Measurements from ENCODE around the gene STAC3. TPM values are rescaled to one million over a fixed set of nuclear protein-coding genes. Genes with fewer than 3 reads are reported as not detected.

STAC3 gene
- total RNA-seq, 2 experiments from 2014 or later: 4.1 to 4.5 TPM

- CTCF ChIA-PET: interaction anchor here (1.7 kb wide), 1 partner anchor 9 kb away, joined by 4 read pairs; no protein-coding TSS in a partner anchor
- Mint-ChIP-seq H3K27ac (no peak overlapping the region), H3K9me3 (no peaks in the 10 kb centered on the region), H3K4me1 (peaks cover 4% of the 10 kb centered on the region), H3K27me3 (no peaks in the 10 kb centered on the region), H3K36me3 (ENCODE audit: low read depth) (peaks cover 34% of the 10 kb centered on the region), H3K4me3 (no peak overlapping the region)
- DNase-seq: no peak
- POLR2A ChIA-PET: no interaction called here
Observed at GRCh38 chr12:57268264-57268663, 17.3 kb upstream of the STAC3 start.

- ChIA-PET POLR2A (no interaction called here), CTCF (interaction anchor here (0.5 to 4.7 kb wide), 4 partner anchors 37 to 308 kb away, joined by 3 to 28 read pairs (median 3); partner anchors contain the start of gene SHMT2)
- no peaks in the 10 kb centered on the region for H3K9me3 Mint-ChIP-seq
- H3K27ac Mint-ChIP-seq: no peak overlapping the region
- peaks cover 27% of the 10 kb centered on the region for H3K36me3 Mint-ChIP-seq (ENCODE audit: low read depth)
- DNase-seq: no peak
- H3K4me1 Mint-ChIP-seq: peaks cover 4% of the 10 kb centered on the region
- no peaks in the 10 kb centered on the region for H3K27me3 Mint-ChIP-seq
- no peak overlapping the region for H3K4me3 Mint-ChIP-seq
Observed at GRCh38 chr12:57266681-57267080, 15.7 kb upstream of the STAC3 start.

- Mint-ChIP-seq H3K9me3 (no peaks in the 10 kb centered on the region), H3K36me3 (ENCODE audit: low read depth) (peaks cover 29% of the 10 kb centered on the region), H3K27ac (no peak overlapping the region), H3K27me3 (no peaks in the 10 kb centered on the region), H3K4me1 (peaks cover 4% of the 10 kb centered on the region), H3K4me3 (no peak overlapping the region)
- ChIA-PET POLR2A (no interaction called here), CTCF (interaction anchor here (1.3 to 5.2 kb wide), 6 partner anchors 10 to 196 kb away, joined by 3 to 29 read pairs (median 10); partner anchors contain the start of gene GLI1)
- no peak for DNase-seq
Observed at GRCh38 chr12:57263096-57263495, 12.1 kb upstream of the STAC3 start.

- ChIA-PET POLR2A (no interaction called here), CTCF (interaction anchor here (1.0 to 5.2 kb wide), 7 partner anchors 10 to 197 kb away, joined by 4 to 29 read pairs (median 7); partner anchors contain the start of gene INHBE)
- H3K27ac Mint-ChIP-seq: no peak overlapping the region
Observed at GRCh38 chr12:57262126-57262822, 11.3 kb upstream of the STAC3 start.

GRCh38 chr12:57261428-57261865 is 10.5 kb upstream of the STAC3 start:
- no peak overlapping the region for H3K27ac Mint-ChIP-seq
- ChIA-PET CTCF (interaction anchor here (0.7 to 5.2 kb wide), 9 partner anchors 10 to 197 kb away, joined by 3 to 29 read pairs (median 5); partner anchors contain the start of genes INHBE, SHMT2 and STAC3), POLR2A (no interaction called here)
- no peaks in the 10 kb centered on the region for H3K27me3 Mint-ChIP-seq
- H3K36me3 Mint-ChIP-seq (ENCODE audit: low read depth): peaks cover 20% of the 10 kb centered on the region
- peaks cover 4% of the 10 kb centered on the region for H3K4me1 Mint-ChIP-seq
- no peak for DNase-seq
- H3K9me3 Mint-ChIP-seq: no peaks in the 10 kb centered on the region
- H3K4me3 Mint-ChIP-seq: no peak overlapping the region

More at GRCh38 chr12:57262126-57262822, 11.3 kb upstream of the STAC3 start:
- H3K27me3 Mint-ChIP-seq: no peaks in the 10 kb centered on the region
- peaks cover 26% of the 10 kb centered on the region for H3K36me3 Mint-ChIP-seq (ENCODE audit: low read depth)
- DNase-seq: no peak
- H3K4me3 Mint-ChIP-seq: no peak overlapping the region
- H3K9me3 Mint-ChIP-seq: no peaks in the 10 kb centered on the region
- H3K4me1 Mint-ChIP-seq: peaks cover 4% of the 10 kb centered on the region

GRCh38 chr12:57260366-57260765 is 9.4 kb upstream of the STAC3 start:
- no peak overlapping the region for H3K4me3 Mint-ChIP-seq
- DNase-seq: no peak
- ChIA-PET CTCF (interaction anchor here (0.7 to 1.8 kb wide), 7 partner anchors 9 to 195 kb away, joined by 3 to 10 read pairs (median 5); partner anchors contain the start of genes INHBE and STAC3), POLR2A (interaction anchor here (2.0 kb wide), 1 partner anchor 9 kb away, joined by 5 read pairs; the partner anchor contains the start of gene STAC3)
- H3K9me3 Mint-ChIP-seq: no peaks in the 10 kb centered on the region
- H3K36me3 Mint-ChIP-seq (ENCODE audit: low read depth): peaks cover 23% of the 10 kb centered on the region
- no peaks in the 10 kb centered on the region for H3K27me3 Mint-ChIP-seq
- peaks cover 4% of the 10 kb centered on the region for H3K4me1 Mint-ChIP-seq
- H3K27ac Mint-ChIP-seq: no peak overlapping the region

GRCh38 chr12:57258977-57259970 is 8.3 kb upstream of the STAC3 start:
- no peaks in the 10 kb centered on the region for H3K9me3 Mint-ChIP-seq
- H3K36me3 Mint-ChIP-seq (ENCODE audit: low read depth): peaks cover 25% of the 10 kb centered on the region
- CTCF ChIA-PET: interaction anchor here (0.7 to 1.2 kb wide), 3 partner anchors 17 to 193 kb away, joined by 3 to 5 read pairs (median 4); no protein-coding TSS in a partner anchor
- H3K27me3 Mint-ChIP-seq: no peaks in the 10 kb centered on the region
- H3K4me3 Mint-ChIP-seq: no peak overlapping the region
- no peak for DNase-seq
- H3K27ac Mint-ChIP-seq: no peak overlapping the region
- POLR2A ChIA-PET: interaction anchor here (2.0 kb wide), 1 partner anchor 8 kb away, joined by 5 read pairs; the partner anchor contains the start of gene STAC3
- H3K4me1 Mint-ChIP-seq: peaks cover 4% of the 10 kb centered on the region

GRCh38 chr12:57255916-57256315 is 4.9 kb upstream of the STAC3 start:
- POLR2A ChIA-PET: no interaction called here
- H3K4me1 Mint-ChIP-seq: no peaks in the 10 kb centered on the region
- CTCF ChIA-PET: interaction anchor here (1.5 kb wide), 1 partner anchor 21 kb away, joined by 6 read pairs; no protein-coding TSS in a partner anchor
- H3K4me3 Mint-ChIP-seq: no peak overlapping the region
- no peaks in the 10 kb centered on the region for H3K27me3 Mint-ChIP-seq
- H3K9me3 Mint-ChIP-seq: no peaks in the 10 kb centered on the region
- no peak overlapping the region for H3K27ac Mint-ChIP-seq
- DNase-seq: no peak
- peaks cover 21% of the 10 kb centered on the region for H3K36me3 Mint-ChIP-seq (ENCODE audit: low read depth)

- no peak for DNase-seq
- Mint-ChIP-seq H3K27ac (no peak overlapping the region), H3K9me3 (no peaks in the 10 kb centered on the region), H3K4me1 (no peaks in the 10 kb centered on the region), H3K4me3 (no peak overlapping the region), H3K27me3 (no peaks in the 10 kb centered on the region), H3K36me3 (ENCODE audit: low read depth) (peaks cover 13% of the 10 kb centered on the region)
- ChIA-PET CTCF (interaction anchor here (1.5 kb wide), 1 partner anchor 23 kb away, joined by 6 read pairs; no protein-coding TSS in a partner anchor), POLR2A (no interaction called here)
Observed at GRCh38 chr12:57254506-57255280, 3.7 kb upstream of the STAC3 start.

GRCh38 chr12:57250541-57250940 is 446 bp downstream of the STAC3 start:
- DNase-seq: no peak
- Mint-ChIP-seq H3K36me3 (ENCODE audit: low read depth) (peaks cover 3% of the 10 kb centered on the region), H3K4me1 (peaks cover 7% of the 10 kb centered on the region), H3K27me3 (no peaks in the 10 kb centered on the region), H3K4me3 (no peak overlapping the region), H3K27ac (no peak overlapping the region), H3K9me3 (no peaks in the 10 kb centered on the region)
- POLR2A ChIA-PET: interaction anchor here (1.1 to 2.0 kb wide), 4 partner anchors 9 to 39 kb away, joined by 3 to 8 read pairs (median 4); no protein-coding TSS in a partner anchor
- CTCF ChIA-PET: interaction anchor here (0.6 to 2.7 kb wide), 6 partner anchors 8 to 38 kb away, joined by 3 to 14 read pairs (median 4); no protein-coding TSS in a partner anchor

GRCh38 chr12:57248934-57249742 is 1.8 kb downstream of the STAC3 start:
- Mint-ChIP-seq H3K4me1 (peaks cover 8% of the 10 kb centered on the region), H3K4me3 (peak overlapping the region; percentile 24), H3K27ac (no peak overlapping the region), H3K36me3 (ENCODE audit: low read depth) (no peaks in the 10 kb centered on the region), H3K9me3 (no peaks in the 10 kb centered on the region), H3K27me3 (no peaks in the 10 kb centered on the region)
- ChIA-PET CTCF (interaction anchor here (0.7 to 1.5 kb wide), 2 partner anchors 36 kb away, joined by 3 read pairs; no protein-coding TSS in a partner anchor), POLR2A (interaction anchor here (1.1 kb wide), 1 partner anchor 8 kb away, joined by 3 read pairs; no protein-coding TSS in a partner anchor)
- DNase-seq: no peak
